GM12872 (cell line): Measurements from ENCODE around the gene NPBWR2.

Experiments
- CTCF ChIP-seq: IDR thresholded peaks from 3 replicates; pipeline ENCODE4 v1.5.1; 2011; ENCODE audit warnings: low read depth, mild to moderate bottlenecking, low read length, moderate library complexity; ENCODE audit not compliant: insufficient read depth

The NPBWR2 gene

DNA sequence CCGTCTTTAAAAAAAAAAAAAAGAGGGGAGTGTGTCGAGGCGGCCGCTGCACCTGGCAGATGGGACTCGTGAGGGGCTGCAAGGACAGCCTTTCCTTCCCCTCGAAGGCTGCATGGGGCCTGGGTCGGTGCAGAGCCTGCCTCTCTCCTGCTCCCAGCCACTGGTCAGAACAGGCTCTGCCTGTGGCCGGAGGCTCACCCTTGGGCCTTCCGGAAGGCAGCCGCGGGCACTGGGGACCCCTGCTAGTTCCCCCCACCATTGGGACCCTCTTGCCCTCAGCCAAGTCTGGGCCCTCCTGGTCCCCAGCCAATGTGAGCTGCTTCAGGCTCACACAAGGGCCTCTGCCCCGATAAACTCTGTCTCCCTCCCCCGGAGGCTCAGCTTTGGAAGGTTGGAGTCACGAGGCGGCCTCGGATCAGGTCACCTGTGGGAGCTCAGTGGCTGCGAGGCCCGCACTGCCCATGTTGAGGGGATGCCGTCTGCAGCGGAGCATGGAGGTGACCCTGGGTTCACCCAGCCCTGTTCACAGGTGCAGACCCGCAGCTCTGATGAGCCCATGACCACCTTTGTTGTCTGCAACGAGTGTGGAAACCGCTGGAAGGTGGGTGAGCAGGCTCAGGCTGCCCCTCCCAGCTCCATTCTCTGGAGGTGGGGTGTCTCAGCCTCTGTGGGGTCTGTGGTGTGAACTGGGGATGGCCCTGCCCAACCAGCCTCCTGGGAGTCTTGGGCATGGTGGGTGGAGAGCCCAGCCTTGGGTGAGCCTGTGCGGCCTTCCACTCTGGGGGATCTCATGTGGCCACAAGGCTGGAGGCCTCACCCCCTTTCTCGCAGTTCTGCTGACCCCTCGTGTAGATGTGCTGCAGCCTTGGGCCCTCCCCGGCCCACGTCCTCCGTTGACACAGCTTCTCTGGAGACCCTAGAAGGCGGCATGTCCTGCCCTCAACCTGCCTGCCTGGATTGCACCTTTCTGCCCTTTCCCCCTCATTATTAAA lies 35.7 kb downstream of the NPBWR2 start:
- no peak for TF ChIP-seq CTCF

- no peak for TF ChIP-seq CTCF
Measured at GRCh38 chr20:64070244-64070993, 36.9 kb downstream of the NPBWR2 start.

GRCh38 chr20:64069614-64070243 lies 37.6 kb downstream of the NPBWR2 start:
- TF ChIP-seq CTCF = peak; percentile 90

DNA sequence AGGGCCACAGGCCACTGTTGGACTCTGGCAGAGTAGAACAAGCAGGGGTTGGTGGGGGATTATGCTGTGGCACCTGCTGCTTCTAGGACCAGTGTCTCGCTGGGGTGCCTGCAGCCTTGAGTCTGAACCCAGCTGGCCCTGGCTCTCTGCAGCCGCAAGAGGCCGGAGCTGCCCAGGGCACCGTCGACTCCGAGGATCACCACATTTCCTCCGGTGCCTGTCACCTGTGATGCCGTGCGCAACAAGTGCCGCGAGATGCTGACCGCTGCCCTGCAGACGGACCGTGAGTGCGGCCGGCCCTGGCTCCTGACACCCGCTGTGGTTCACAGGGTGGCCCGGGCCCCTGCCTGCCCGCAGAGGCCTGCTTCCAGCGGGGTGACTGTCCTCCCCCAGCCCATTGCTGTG lies 38.2 kb downstream of the NPBWR2 start:
- TF ChIP-seq CTCF = no peak

DNA sequence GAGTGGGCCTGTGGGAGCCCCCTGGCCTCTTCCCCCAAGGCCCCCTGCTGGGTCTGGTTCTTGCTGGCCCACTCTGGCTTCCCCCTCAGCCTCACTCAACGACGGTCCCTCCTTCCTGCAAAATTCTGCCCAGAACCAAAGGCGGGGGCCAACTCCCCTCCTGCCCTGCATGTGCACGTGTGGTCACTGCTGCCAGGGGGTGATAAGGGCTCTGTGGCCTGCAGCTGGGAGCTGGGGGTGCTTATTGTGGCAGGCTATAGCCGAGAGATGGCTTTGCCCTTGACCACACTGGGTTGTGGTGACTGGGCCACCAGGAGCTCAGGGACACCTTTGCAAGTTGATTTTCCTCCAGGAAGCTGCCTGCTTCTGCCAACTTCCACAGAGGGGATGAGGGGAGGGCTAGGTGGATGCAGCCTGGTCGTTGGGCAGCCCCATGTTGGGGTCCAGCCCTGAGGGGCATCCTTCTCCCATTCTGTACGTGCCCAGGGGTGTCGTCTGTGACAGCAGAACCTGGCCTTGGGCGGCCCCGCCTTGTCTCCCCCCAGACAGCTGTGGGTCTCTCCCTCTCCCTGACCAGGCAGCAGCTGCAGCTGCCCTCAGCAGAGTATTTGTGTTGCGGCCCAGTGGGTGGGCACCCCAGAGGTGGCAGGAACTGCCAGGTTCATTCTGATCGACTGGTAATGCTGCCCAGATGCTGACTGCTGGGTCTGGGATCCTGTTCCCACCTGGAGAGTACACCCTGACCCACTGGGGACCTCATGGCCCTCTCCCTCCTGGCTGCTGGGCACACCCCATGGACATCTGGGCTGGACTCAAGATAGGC lies 38.8 kb downstream of the NPBWR2 start:
- TF ChIP-seq CTCF = no peak

DNA sequence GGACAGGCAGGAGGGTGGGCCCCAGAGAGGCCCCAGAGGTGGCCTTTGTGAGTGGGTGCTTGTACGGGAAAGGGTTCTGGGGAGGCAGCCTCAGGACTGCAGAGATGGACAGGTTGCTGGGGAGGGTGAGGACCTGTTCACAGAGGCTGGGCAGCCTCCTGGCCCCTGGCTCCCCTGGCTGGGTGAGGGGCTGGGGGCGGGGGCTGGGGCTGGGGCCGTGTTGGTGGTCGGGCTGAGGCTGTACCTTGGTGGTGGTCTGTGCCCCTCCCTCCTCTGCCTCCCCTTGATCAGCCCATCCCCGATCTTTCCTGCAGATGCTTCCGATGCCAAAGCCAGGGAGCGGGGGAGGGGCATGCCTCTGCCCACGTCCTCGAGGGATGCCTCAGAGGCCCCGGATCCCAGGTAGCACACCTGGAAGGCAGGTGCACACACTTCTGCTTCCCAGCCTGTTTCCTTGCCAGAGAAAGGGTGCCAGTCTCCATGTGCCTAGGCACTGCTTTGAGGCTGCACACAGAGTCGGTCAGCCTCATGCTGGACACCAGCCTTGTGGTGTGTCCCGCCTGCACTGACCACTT lies 39.5 kb downstream of the NPBWR2 start:
- TF ChIP-seq CTCF = no peak
